Caco-2 (cell line): Measurements from ENCODE around the gene BIRC7. TPM values are rescaled to one million over a fixed set of nuclear protein-coding genes. Genes with fewer than 3 reads are reported as not detected.

Source experiments
- Bru-seq: library from RNA; stranded (reverse); fragments of 400-500 nt; gene quantifications from one replicate; lab custom pipeline; 2021; lab: Mats Ljungman, UMichigan
- BruChase-seq, 2 experiments: library from RNA; stranded (reverse); fragments of 400-500 nt; gene quantifications; one replicate each; lab custom pipeline; 2021; lab: Mats Ljungman, UMichigan
- BruUV-seq: library from RNA; stranded (reverse); fragments of 400-500 nt; replicated peaks from 2 replicates; lab custom pipeline; 2021; lab: Mats Ljungman, UMichigan
- CTCF ChIA-PET: fragments of 300-600 bp; sonication (Branson Sonifier 250); formaldehyde crosslinking; loops from one replicate; lab custom pipeline; 2022; ENCODE audit warnings: antibody characterized with exemption; lab: Charles Lee
- POLR2A ChIA-PET: fragments of 300-600 bp; sonication (Branson Sonifier 250); formaldehyde crosslinking; loops from one replicate; lab custom pipeline; 2022; ENCODE audit warnings: antibody characterized with exemption; lab: Charles Lee
- DNase-seq, 2 experiments: peaks; one replicate each; pipeline versions ENCODE4 v3.0.0 to v3.0.0-alpha.2; 2020 to 2022
- H3K27me3 ChIP-seq: replicated peaks from 2 replicates; pipeline ENCODE4 v1.6.0; 2011; ENCODE audit warnings: low read length; ENCODE audit not compliant: control insufficient read depth, insufficient read depth
- H3K36me3 ChIP-seq: 2 replicates; pipeline ENCODE4 v1.5.1; 2011; ENCODE audit warnings: low read length; ENCODE audit not compliant: control insufficient read depth, insufficient read depth
- H3K4me1 ChIP-seq: fragments of 250-450 bp; sonication (Bioruptor Pico); 2 replicates; pipeline ENCODE4 v1.5.1; 2020; ENCODE audit warnings: mild to moderate bottlenecking
- H3K4me3 ChIP-seq: 2 replicates; pipeline ENCODE4 v1.5.1; 2011; ENCODE audit warnings: low read depth, mild to moderate bottlenecking, control low read depth, low read length
- H3K9me3 ChIP-seq: fragments of 250-450 bp; sonication (Bioruptor Pico); 2 replicates; pipeline ENCODE4 v1.5.1; 2020; ENCODE audit warnings: mild to moderate bottlenecking, moderate library complexity
- H3K27ac Mint-ChIP-seq: one replicate; pipeline ENCODE4 v1.8.0; 2022; ENCODE audit warnings: mixed read lengths; ENCODE audit not compliant: unreplicated experiment
- H3K27me3 Mint-ChIP-seq: one replicate; pipeline ENCODE4 v1.8.0; 2022; ENCODE audit warnings: mixed read lengths; ENCODE audit not compliant: insufficient read depth, unreplicated experiment
- H3K36me3 Mint-ChIP-seq: one replicate; pipeline ENCODE4 v1.8.0; 2022; ENCODE audit warnings: mild to moderate bottlenecking, mixed read lengths; ENCODE audit not compliant: insufficient read depth, unreplicated experiment
- H3K4me1 Mint-ChIP-seq: one replicate; pipeline ENCODE4 v1.8.0; 2022; ENCODE audit warnings: low read depth, mixed read lengths; ENCODE audit not compliant: unreplicated experiment
- H3K4me3 Mint-ChIP-seq: one replicate; pipeline ENCODE4 v1.8.0; 2022; ENCODE audit warnings: mild to moderate bottlenecking, moderate library complexity, mixed read lengths; ENCODE audit not compliant: unreplicated experiment
- H3K9me3 Mint-ChIP-seq: one replicate; pipeline ENCODE4 v1.8.0; 2022; ENCODE audit warnings: mixed read lengths; ENCODE audit not compliant: unreplicated experiment
- intact Hi-C: fragments of 100-400 bp; cut with micrococcal nuclease; formaldehyde crosslinking; loops from one replicate; pipeline ENCODE4 v1.10.0; 2022; ENCODE audit not compliant: unreplicated experiment
- long read RNA-seq: library from polyadenylated mRNA; stranded (forward); transcript quantifications from one replicate; pipeline ENCODE4 v2.0.0, GENCODE V29; 2022
- total RNA-seq: library from RNA; stranded (reverse); gene quantifications from 2 replicates; pipeline ENCODE4 v1.2.3, GENCODE V29; 2022
- TF ChIP-seq, protein P1 (sequence below), 2 experiments: fragments of 200-600 bp in 1 of 2; IDR thresholded peaks; 1 replicate in 1 of 2; 2 replicates in 1 of 2; pipeline versions ENCODE4 v1.5.1 to v1.8.0; 2011 to 2022; ENCODE audit warnings: antibody characterized with exemption in 1 of 2, control low read depth in 1 of 2, inconsistent platforms in 1 of 2, low read depth in 1 of 2, low read length in 1 of 2, mild to moderate bottlenecking in 1 of 2, moderate library complexity in 1 of 2; ENCODE audit not compliant: insufficient read depth in 1 of 2, severe bottlenecking in 1 of 2, unreplicated experiment in 1 of 2

The BIRC7 gene
- 0.42 and 0.54 TPM in 2 replicates for total RNA-seq
- not detected for Bru-seq, nascent RNA
- percentile 12 among the genes with signal in this experiment for BruChase-seq, experiment 1, labeled RNA remaining after a 2-hour chase
- percentile 25 among the genes with signal in this experiment for BruChase-seq, experiment 2, labeled RNA remaining after a 6-hour chase
- long read RNA-seq = 0 reads

DNA sequence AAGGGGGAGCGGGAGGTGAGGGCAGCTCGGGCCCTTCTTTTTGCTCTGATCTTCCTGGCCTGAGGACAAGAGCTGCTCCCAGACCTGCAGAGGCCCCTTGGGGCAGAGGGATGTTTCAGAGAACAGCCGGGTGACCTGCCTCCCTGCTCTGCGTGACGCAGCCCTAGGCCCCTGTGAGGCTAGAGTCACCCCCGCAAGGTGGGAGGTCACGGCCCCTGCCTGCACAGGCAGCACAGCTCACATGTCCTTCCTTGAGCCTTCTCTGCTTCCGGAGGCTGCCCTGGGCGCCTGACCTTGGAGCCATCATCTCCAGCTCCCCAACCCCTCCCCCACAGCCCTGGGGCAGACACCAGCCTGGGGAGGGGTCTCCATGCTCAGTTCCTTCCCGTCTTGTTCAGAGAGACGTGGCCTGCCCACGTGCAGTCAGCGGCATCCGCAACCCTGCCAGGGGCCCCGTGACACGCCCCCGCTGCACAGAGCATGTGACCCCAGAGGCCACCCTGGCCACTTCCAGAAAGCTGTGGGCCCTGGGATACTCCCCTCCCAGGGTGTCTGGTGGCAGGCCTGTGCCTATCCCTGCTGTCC lies at the start of gene BIRC7:
Gene BIRC7 (plus strand): TSS at position 507 of the 585 bp plus-strand sequence. CDS start 192 bp downstream, outside the sequence.
- DNase-seq = peak in 1 of 2 experiments; percentile 79
- H3K4me3 ChIP-seq = no peak within 1 kb of the TSS
- Mint-ChIP-seq H3K36me3 (no peaks in the 10 kb centered on the region), H3K9me3 (no peaks in the 10 kb centered on the region), H3K4me3 (peak within 1 kb of the TSS; percentile 34), H3K4me1 (peaks cover 24% of the 10 kb centered on the region), H3K27me3 (no peaks in the 10 kb centered on the region), H3K27ac (no peak within 1 kb of the TSS)
- CTCF ChIA-PET = interaction anchor here (0.5 to 5.6 kb wide), 11 partner anchors 10 to 753 kb away, joined by 3 to 122 read pairs (median 7); partner anchors contain the start of gene ARFGAP1
- TF ChIP-seq, protein P1, sequence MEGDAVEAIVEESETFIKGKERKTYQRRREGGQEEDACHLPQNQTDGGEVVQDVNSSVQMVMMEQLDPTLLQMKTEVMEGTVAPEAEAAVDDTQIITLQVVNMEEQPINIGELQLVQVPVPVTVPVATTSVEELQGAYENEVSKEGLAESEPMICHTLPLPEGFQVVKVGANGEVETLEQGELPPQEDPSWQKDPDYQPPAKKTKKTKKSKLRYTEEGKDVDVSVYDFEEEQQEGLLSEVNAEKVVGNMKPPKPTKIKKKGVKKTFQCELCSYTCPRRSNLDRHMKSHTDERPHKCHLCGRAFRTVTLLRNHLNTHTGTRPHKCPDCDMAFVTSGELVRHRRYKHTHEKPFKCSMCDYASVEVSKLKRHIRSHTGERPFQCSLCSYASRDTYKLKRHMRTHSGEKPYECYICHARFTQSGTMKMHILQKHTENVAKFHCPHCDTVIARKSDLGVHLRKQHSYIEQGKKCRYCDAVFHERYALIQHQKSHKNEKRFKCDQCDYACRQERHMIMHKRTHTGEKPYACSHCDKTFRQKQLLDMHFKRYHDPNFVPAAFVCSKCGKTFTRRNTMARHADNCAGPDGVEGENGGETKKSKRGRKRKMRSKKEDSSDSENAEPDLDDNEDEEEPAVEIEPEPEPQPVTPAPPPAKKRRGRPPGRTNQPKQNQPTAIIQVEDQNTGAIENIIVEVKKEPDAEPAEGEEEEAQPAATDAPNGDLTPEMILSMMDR (IDR thresholded peaks at IDR 0.05; ENCODE audit: insufficient read depth in 1 of 2, low read depth in 1 of 2, low read length in 1 of 2, severe bottlenecking in 1 of 2, unreplicated experiment in 1 of 2) = no peak
- no TSS peak for BruUV-seq
- H3K27me3 ChIP-seq = no peaks in the 10 kb centered on the region
- no peaks in the 10 kb centered on the region for H3K36me3 ChIP-seq
- intact Hi-C loops = no loop called here
- H3K4me1 ChIP-seq = peaks cover 53% of the 10 kb centered on the region
- H3K9me3 ChIP-seq = no peaks in the 10 kb centered on the region
- POLR2A ChIA-PET = interaction anchor here (0.6 to 1.3 kb wide), 2 partner anchors 37 to 46 kb away, joined by 3 read pairs; partner anchors contain the start of gene ARFGAP1

GRCh38 chr20:63186084-63186483 lies 49.6 kb upstream of the BIRC7 start:
- POLR2A ChIA-PET = no interaction called here
- no peak overlapping the region for H3K4me3 ChIP-seq
- intact Hi-C loops = no loop called here
- TF ChIP-seq, protein P1 (IDR thresholded peaks at IDR 0.05; ENCODE audit: insufficient read depth in 1 of 2, low read depth in 1 of 2, low read length in 1 of 2, severe bottlenecking in 1 of 2, unreplicated experiment in 1 of 2) = no peak
- no peak for DNase-seq
- H3K4me1 ChIP-seq = 0 out of 2 replicates have a peak, but pooled peaks cover 7% of the 10 kb centered on the region
- H3K36me3 Mint-ChIP-seq = no peaks in the 10 kb centered on the region
- no peaks in the 10 kb centered on the region for H3K9me3 Mint-ChIP-seq
- H3K9me3 ChIP-seq = peaks cover 7% of the 10 kb centered on the region; the same call in 1 of the 2 replicates
- no peaks in the 10 kb centered on the region for H3K27me3 Mint-ChIP-seq
- BruUV-seq = no TSS peak
- H3K4me3 Mint-ChIP-seq = no peak overlapping the region
- no peaks in the 10 kb centered on the region for H3K36me3 ChIP-seq
- peaks cover 6% of the 10 kb centered on the region for H3K4me1 Mint-ChIP-seq
- CTCF ChIA-PET = no interaction called here
- no peak overlapping the region for H3K27ac Mint-ChIP-seq
- H3K27me3 ChIP-seq = no peaks in the 10 kb centered on the region

- DNase-seq = no peak
- H3K9me3 Mint-ChIP-seq = no peaks in the 10 kb centered on the region
- intact Hi-C loops = no loop called here
Observed at GRCh38 chr20:63186528-63187316, 49.0 kb upstream of the BIRC7 start.

More at GRCh38 chr20:63186528-63187316, 49.0 kb upstream of the BIRC7 start:
- Histone ChIP-seq H3K4me1 (0 out of 2 replicates have a peak, but pooled peaks cover 7% of the 10 kb centered on the region), H3K36me3 (no peaks in the 10 kb centered on the region), H3K4me3 (no peak overlapping the region), H3K27me3 (no peaks in the 10 kb centered on the region), H3K9me3 (peaks cover 7% of the 10 kb centered on the region; the same call in 1 of the 2 replicates)
- ChIA-PET CTCF (no interaction called here), POLR2A (no interaction called here)
- Mint-ChIP-seq H3K4me3 (no peak overlapping the region), H3K27ac (no peak overlapping the region), H3K4me1 (peaks cover 6% of the 10 kb centered on the region), H3K27me3 (no peaks in the 10 kb centered on the region), H3K36me3 (no peaks in the 10 kb centered on the region)
- TF ChIP-seq, protein P1 (IDR thresholded peaks at IDR 0.05; ENCODE audit: insufficient read depth in 1 of 2, low read depth in 1 of 2, low read length in 1 of 2, severe bottlenecking in 1 of 2, unreplicated experiment in 1 of 2) = peak in 1 of 2 experiments; percentile 18
- BruUV-seq = no TSS peak
